ENCODE data around the gene ITGB1BP1.

ITGB1BP1 gene

DNA sequence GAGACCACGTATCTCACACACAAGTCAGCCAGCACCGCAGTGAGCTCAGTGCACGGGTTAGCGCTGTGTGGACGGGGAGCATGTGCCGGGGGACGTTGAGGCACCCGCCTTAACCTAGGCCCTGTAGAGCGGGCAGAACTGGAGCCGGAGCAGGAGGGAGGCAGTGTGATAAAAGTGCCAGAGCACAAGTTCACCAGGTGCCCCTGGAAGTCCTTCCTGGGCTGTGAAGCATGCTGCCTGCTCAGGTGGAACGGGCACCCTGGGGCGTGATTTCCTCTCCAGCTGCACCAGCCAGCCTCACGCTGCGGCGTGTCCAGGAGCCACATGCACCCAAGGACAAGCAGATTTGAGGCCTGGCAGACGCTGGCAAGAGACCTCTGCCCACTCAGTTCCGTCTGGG is 50.3 kb downstream of the ITGB1BP1 start:
- H3K9ac ChIP-seq (ENCODE audit: low read length), result no peak overlapping the region
- no peaks in the 10 kb centered on the region for H4K20me1 ChIP-seq (ENCODE audit: insufficient read depth, low read length)
- H3K27me3 ChIP-seq (ENCODE audit: insufficient read depth, low read length), result no peaks in the 10 kb centered on the region; the same call in 1 of the 2 replicates
- H3K27ac ChIP-seq (ENCODE audit: low read depth, low read length, poor library complexity, severe bottlenecking), result no peak overlapping the region
- no peaks in the 10 kb centered on the region for H3K4me1 ChIP-seq (ENCODE audit: insufficient read depth, low read length, severe bottlenecking)
- H3K4me3 ChIP-seq (ENCODE audit: low read depth, low read length, poor library complexity, severe bottlenecking), result no peak overlapping the region
- no peaks in the 10 kb centered on the region for H3F3A ChIP-seq (ENCODE audit: insufficient read depth, low read length)
- H3K36me3 ChIP-seq (ENCODE audit: insufficient read depth, low read length), result no peaks in the 10 kb centered on the region
- no peaks in the 10 kb centered on the region for H3K79me2 ChIP-seq (ENCODE audit: insufficient read depth, low read length)
- H2AFZ ChIP-seq (ENCODE audit: low read length), result no peak overlapping the region
- H3K9me3 ChIP-seq (ENCODE audit: low read length), result no peaks in the 10 kb centered on the region
- no peaks in the 10 kb centered on the region for H3K9me2 ChIP-seq (ENCODE audit: low read depth, low read length)
- H3K4me2 ChIP-seq (ENCODE audit: low read length), result no peak overlapping the region
- TF ChIP-seq, protein P1, sequence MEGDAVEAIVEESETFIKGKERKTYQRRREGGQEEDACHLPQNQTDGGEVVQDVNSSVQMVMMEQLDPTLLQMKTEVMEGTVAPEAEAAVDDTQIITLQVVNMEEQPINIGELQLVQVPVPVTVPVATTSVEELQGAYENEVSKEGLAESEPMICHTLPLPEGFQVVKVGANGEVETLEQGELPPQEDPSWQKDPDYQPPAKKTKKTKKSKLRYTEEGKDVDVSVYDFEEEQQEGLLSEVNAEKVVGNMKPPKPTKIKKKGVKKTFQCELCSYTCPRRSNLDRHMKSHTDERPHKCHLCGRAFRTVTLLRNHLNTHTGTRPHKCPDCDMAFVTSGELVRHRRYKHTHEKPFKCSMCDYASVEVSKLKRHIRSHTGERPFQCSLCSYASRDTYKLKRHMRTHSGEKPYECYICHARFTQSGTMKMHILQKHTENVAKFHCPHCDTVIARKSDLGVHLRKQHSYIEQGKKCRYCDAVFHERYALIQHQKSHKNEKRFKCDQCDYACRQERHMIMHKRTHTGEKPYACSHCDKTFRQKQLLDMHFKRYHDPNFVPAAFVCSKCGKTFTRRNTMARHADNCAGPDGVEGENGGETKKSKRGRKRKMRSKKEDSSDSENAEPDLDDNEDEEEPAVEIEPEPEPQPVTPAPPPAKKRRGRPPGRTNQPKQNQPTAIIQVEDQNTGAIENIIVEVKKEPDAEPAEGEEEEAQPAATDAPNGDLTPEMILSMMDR (IDR thresholded peaks at IDR 0.05; ENCODE audit: low read length), result no peak
- TF ChIP-seq EZH2 (IDR thresholded peaks at IDR 0.05; ENCODE audit: borderline replicate concordance, low read length), result no peak

DNA sequence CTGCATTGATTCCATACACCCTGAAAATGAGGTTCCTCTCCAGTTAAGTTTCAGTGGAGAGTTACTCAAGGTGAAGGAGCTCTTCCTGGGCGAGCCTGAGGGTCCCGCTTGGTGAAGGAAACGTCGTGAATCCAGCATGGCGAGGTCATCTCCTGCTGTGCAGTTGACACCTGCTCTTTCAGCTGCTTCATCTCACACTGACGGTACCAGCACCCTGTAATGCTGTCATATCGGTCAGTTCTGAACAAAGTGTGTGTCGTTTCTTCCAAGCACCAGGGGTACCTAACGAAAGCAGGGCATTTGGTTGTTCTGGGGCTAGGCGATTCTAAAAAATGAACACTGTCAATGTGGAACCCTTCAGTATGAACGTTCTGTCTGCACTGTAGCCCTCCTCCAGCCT is 52.6 kb downstream of the ITGB1BP1 start:
- Histone ChIP-seq H3K27ac (ENCODE audit: low read depth, low read length, poor library complexity, severe bottlenecking) (no peak overlapping the region), H4K20me1 (ENCODE audit: insufficient read depth, low read length) (no peaks in the 10 kb centered on the region), H2AFZ (ENCODE audit: low read length) (no peak overlapping the region), H3K4me3 (ENCODE audit: low read depth, low read length, poor library complexity, severe bottlenecking) (no peak overlapping the region), H3K9me2 (ENCODE audit: low read depth, low read length) (no peaks in the 10 kb centered on the region), H3K79me2 (ENCODE audit: insufficient read depth, low read length) (no peaks in the 10 kb centered on the region), H3K9me3 (ENCODE audit: low read length) (no peaks in the 10 kb centered on the region), H3K9ac (ENCODE audit: low read length) (no peak overlapping the region), H3K4me2 (ENCODE audit: low read length) (no peak overlapping the region), H3F3A (ENCODE audit: insufficient read depth, low read length) (no peaks in the 10 kb centered on the region), H3K4me1 (ENCODE audit: insufficient read depth, low read length, severe bottlenecking) (no peaks in the 10 kb centered on the region), H3K27me3 (ENCODE audit: insufficient read depth, low read length) (no peaks in the 10 kb centered on the region; the same call in 1 of the 2 replicates), H3K36me3 (ENCODE audit: insufficient read depth, low read length) (no peaks in the 10 kb centered on the region)
- no peak for TF ChIP-seq EZH2 (IDR thresholded peaks at IDR 0.05; ENCODE audit: borderline replicate concordance, low read length)
- TF ChIP-seq, protein P1 (IDR thresholded peaks at IDR 0.05; ENCODE audit: low read length), result no peak

DNA sequence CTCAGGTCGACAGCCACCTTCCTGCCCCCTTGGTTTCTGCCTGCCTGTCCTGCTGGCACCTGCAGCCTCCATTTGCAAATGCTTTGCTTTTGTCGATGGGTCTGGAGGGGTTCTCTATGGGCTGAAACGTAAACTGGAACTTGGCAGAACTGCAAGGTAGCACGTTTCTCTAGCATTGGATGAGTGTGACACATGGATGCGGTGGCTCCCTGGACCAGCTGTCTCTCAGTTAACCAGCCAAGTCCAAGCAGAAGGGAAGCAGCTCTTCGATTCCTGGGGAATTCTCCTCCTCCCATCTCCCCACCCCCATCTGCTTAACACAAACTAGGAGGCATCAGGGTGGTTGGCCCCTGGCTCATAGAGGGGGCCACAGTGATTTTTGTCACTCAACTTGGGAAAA is 57.3 kb downstream of the ITGB1BP1 start:
- Histone ChIP-seq H3K9me2 (ENCODE audit: low read depth, low read length) (no peaks in the 10 kb centered on the region), H3K4me1 (ENCODE audit: insufficient read depth, low read length, severe bottlenecking) (no peaks in the 10 kb centered on the region), H3K9me3 (ENCODE audit: low read length) (no peaks in the 10 kb centered on the region), H3K27me3 (ENCODE audit: insufficient read depth, low read length) (no peaks in the 10 kb centered on the region), H3K4me2 (ENCODE audit: low read length) (no peak overlapping the region), H3K9ac (ENCODE audit: low read length) (no peak overlapping the region), H3K79me2 (ENCODE audit: insufficient read depth, low read length) (no peaks in the 10 kb centered on the region), H3K36me3 (ENCODE audit: insufficient read depth, low read length) (no peaks in the 10 kb centered on the region), H3F3A (ENCODE audit: insufficient read depth, low read length) (no peaks in the 10 kb centered on the region), H3K27ac (ENCODE audit: low read depth, low read length, poor library complexity, severe bottlenecking) (no peak overlapping the region), H4K20me1 (ENCODE audit: insufficient read depth, low read length) (no peaks in the 10 kb centered on the region), H3K4me3 (ENCODE audit: low read depth, low read length, poor library complexity, severe bottlenecking) (no peak overlapping the region), H2AFZ (ENCODE audit: low read length) (no peak overlapping the region)
- TF ChIP-seq, protein P1 (IDR thresholded peaks at IDR 0.05; ENCODE audit: low read length), result no peak
- TF ChIP-seq EZH2 (IDR thresholded peaks at IDR 0.05; ENCODE audit: borderline replicate concordance, low read length), result no peak

Data from OCI-LY1 (cell line).